Measurements from ENCODE around the gene FRMPD1. TPM values are rescaled to one million over a fixed set of nuclear protein-coding genes. Genes with fewer than 3 reads are reported as not detected.
A peak's percentile ranks its signal among the peaks of the same experiment; 100 is the strongest.

FRMPD1 gene
- total and polyA plus RNA-seq, 2 of the 13 experiments (the other 11 are each of a cell fraction or from before 2014, with no cell fraction given), result not detected

GRCh38 chr9:37787059-37787458, 136.3 kb downstream of the FRMPD1 start (continued):
- no peak for TF ChIP-seq CSRNP2 (CRISPR knock-in tag; conservative IDR thresholded peaks at IDR 0.05; ENCODE audit: low read depth)
- TF ChIP-seq MYC (CRISPR knock-in tag; IDR thresholded peaks at IDR 0.05; ENCODE audit: borderline replicate concordance), result no peak
- TF ChIP-seq ZFP36L1 (CRISPR knock-in tag; IDR thresholded peaks at IDR 0.05), result no peak
- no peak for TF ChIP-seq ZNF563 (CRISPR knock-in tag; IDR thresholded peaks at IDR 0.05)

- Histone ChIP-seq H4K20me1 (ENCODE audit: insufficient read depth, low read length) (no peaks in the 10 kb centered on the region), H3K4me1 (ENCODE audit: insufficient read depth, low read length) (peaks cover 25% of the 10 kb centered on the region)
- intact Hi-C loops (cut with micrococcal nuclease; ENCODE audit: unreplicated experiment), result loop anchor here (5.0 to 10.0 kb wide), 2 partner anchors 114 to 304 kb away; partner anchors contain the start of genes POLR1E and SLC25A51
These were observed 137.6 kb downstream of the FRMPD1 start for GRCh38 chr9:37788332-37788731.

More at GRCh38 chr9:37788332-37788731, 137.6 kb downstream of the FRMPD1 start:
- no peak for DNase-seq (ENCODE audit: low spot score)
- WGBS (ENCODE audit: low lambda C conversion rate), result 21% methylated on average over 6 of the region's 6 CpGs
- H3K4me2 ChIP-seq (ENCODE audit: low read depth, low read length), result peak overlapping the region; percentile 26; the same call in 1 of the 2 replicates
- in situ Hi-C loops (cut with HindIII; ENCODE audit: extremely low pct_ligation_motif_present, low pct_unique_long_range_greater_than_20kb), result no loop called here
- ChIA-PET CTCF (ENCODE audit: low intra/inter-chr PET ratio, low total read pairs) (no interaction called here), POLR2A (interaction anchor here (0.8 kb wide), 1 partner anchor 13 kb away, joined by 3 read pairs; the partner anchor contains the start of gene DCAF10)
- no peak overlapping the region for H3K4me3 ChIP-seq (replicated peaks in 1 of 3; ENCODE audit: insufficient read depth in 1 of 3, low read depth in 2 of 3, low read length in 3 of 3)
- peak overlapping the region; percentile 17 for H3K27ac ChIP-seq (ENCODE audit: extremely low read length, insufficient read depth, low read length)
- TF ChIP-seq GATA4 (IDR thresholded peaks at IDR 0.05; ENCODE audit: borderline replicate concordance, low read depth) (no peak), ZNF678 (CRISPR knock-in tag; IDR thresholded peaks at IDR 0.05) (no peak), ZNF709 (CRISPR knock-in tag; IDR thresholded peaks at IDR 0.05) (no peak), ZNF772 (CRISPR knock-in tag; IDR thresholded peaks at IDR 0.05) (no peak), CEBPB (IDR thresholded peaks at IDR 0.05; ENCODE audit: borderline replicate concordance, low read depth, low read length) (peak; percentile 74; the same call in 1 of the 2 replicates), CEBPG (CRISPR knock-in tag; IDR thresholded peaks at IDR 0.05) (peak; percentile 40; the same call in 1 of the 2 replicates), HNF4A (CRISPR knock-in tag; IDR thresholded peaks at IDR 0.05) (peak; percentile 54; the same call in 1 of the 2 replicates), ZNF513 (CRISPR knock-in tag; conservative IDR thresholded peaks at IDR 0.05) (no peak)
- H3K79me2 ChIP-seq (ENCODE audit: insufficient read depth, low read length), result peaks cover 18% of the 10 kb centered on the region
- H3K9ac ChIP-seq (ENCODE audit: insufficient read depth, low read depth, low read length), result no peak overlapping the region
- no peak for FAIRE-seq
- ATAC-seq, result no peak
- BruUV-seq (replicated peaks), result no TSS peak
- H3K36me3 ChIP-seq (replicated peaks in 1 of 2; ENCODE audit: control insufficient read depth in 1 of 2, insufficient read depth in 2 of 2, low read length in 2 of 2), result peaks cover 0 to under 1% of the 10 kb centered on the region in 2 experiments; a peak in 2 of 5 replicates
- H3K9me3 ChIP-seq (ENCODE audit: low read length), result no peaks in the 10 kb centered on the region
- no peaks in the 10 kb centered on the region for H3K27me3 ChIP-seq (ENCODE audit: control insufficient read depth in 1 of 2, insufficient read depth in 2 of 2, low read length in 2 of 2)
- H2AFZ ChIP-seq (ENCODE audit: low read length), result no peak overlapping the region

Data from HepG2 (cell line).